Nephron progenitor cell (in vitro differentiated cells): ENCODE data around the gene SPPL2B.
A peak's percentile ranks its signal among the peaks of the same experiment; 100 is the strongest.
"Not testable (repeated sequence)": the region's sequence is repeated elsewhere in the genome, so short reads cannot be mapped to it uniquely, and the experiment has no call there.

Experiments used
- DNase-seq: peaks from one replicate; pipeline ENCODE4 v3.0.0; 2021
- H3K27ac Mint-ChIP-seq: 2 replicates; pipeline ENCODE4 v1.8.0; 2021; ENCODE audit warnings: mild to moderate bottlenecking, moderate library complexity, mixed read lengths
- H3K27me3 Mint-ChIP-seq: 2 replicates; pipeline ENCODE4 v1.8.0; 2021; ENCODE audit warnings: mild to moderate bottlenecking, low read depth, mixed read lengths; ENCODE audit not compliant: poor library complexity
- H3K36me3 Mint-ChIP-seq: 2 replicates; pipeline ENCODE4 v1.8.0; 2021; ENCODE audit warnings: low read depth, mixed read lengths
- H3K4me1 Mint-ChIP-seq: 2 replicates; pipeline ENCODE4 v1.8.0; 2021; ENCODE audit warnings: mixed read lengths
- H3K4me3 Mint-ChIP-seq: 2 replicates; pipeline ENCODE4 v1.8.0; 2021; ENCODE audit warnings: mild to moderate bottlenecking, moderate library complexity, mixed read lengths
- H3K9me3 Mint-ChIP-seq: 2 replicates; pipeline ENCODE4 v1.8.0; 2021; ENCODE audit warnings: mild to moderate bottlenecking, moderate library complexity, mixed read lengths
- TF ChIP-seq, protein P1 (sequence below): fragments of 200-600 bp; sonication (generic); IDR thresholded peaks from 2 replicates; pipeline ENCODE4 v1.5.0; 2021; ENCODE audit warnings: antibody characterized with exemption

SPPL2B gene, protein sequence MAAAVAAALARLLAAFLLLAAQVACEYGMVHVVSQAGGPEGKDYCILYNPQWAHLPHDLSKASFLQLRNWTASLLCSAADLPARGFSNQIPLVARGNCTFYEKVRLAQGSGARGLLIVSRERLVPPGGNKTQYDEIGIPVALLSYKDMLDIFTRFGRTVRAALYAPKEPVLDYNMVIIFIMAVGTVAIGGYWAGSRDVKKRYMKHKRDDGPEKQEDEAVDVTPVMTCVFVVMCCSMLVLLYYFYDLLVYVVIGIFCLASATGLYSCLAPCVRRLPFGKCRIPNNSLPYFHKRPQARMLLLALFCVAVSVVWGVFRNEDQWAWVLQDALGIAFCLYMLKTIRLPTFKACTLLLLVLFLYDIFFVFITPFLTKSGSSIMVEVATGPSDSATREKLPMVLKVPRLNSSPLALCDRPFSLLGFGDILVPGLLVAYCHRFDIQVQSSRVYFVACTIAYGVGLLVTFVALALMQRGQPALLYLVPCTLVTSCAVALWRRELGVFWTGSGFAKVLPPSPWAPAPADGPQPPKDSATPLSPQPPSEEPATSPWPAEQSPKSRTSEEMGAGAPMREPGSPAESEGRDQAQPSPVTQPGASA

DNA sequence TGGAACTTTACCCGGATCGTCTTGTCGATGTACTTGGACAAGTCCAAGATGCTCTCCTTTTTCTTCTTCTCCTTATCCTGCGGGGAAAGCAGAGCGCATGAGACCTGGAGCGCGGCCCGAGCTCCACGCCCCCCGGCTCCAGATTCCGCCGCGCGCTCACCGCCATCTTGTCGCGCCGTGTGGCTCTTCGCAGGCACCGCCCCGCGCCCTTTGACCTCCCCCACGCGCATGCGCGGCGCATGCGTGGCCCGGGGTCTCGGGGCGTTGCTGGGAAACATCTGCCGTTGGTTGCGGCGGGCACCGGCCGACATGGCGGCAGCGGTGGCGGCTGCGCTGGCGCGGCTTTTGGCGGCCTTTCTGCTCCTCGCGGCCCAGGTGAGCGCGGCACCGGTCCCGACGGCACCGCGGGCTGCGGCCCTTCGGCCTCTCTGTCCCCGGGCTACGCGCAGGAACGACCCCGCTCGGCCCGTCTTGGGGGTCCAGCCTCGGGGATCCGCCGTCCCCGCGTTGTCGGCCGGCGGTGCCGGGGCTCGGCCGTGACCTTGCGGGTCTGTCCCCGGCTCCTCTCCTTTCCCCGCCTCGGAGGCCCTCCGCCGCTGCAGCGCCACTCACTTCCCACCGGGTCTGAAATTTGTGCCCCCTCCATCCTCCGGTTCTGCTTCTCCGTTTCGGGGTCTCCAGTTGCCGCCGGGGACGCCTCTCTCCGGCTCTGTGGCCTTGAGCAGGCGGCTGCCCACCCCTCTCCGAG lies at the start of gene SPPL2B, which contains the start of gene LSM7:
TSS of gene SPPL2B (plus strand) at position 284 of the 748 bp plus-strand sequence. CDS start at position 310, 26 bp downstream.
TSS of gene LSM7 (minus strand) at position 186 of the 748 bp plus-strand sequence. CDS start at position 166, 20 bp downstream.
- Mint-ChIP-seq H3K27ac (peak within 1 kb of the TSS; percentile 99), H3K4me1 (peaks cover 89% of the 10 kb centered on the region), H3K27me3 (no peaks in the 10 kb centered on the region), H3K9me3 (no peaks in the 10 kb centered on the region), H3K36me3 (peaks cover 7% of the 10 kb centered on the region), H3K4me3 (peak within 1 kb of the TSS; percentile 100)
- DNase-seq, result peak; percentile 96
- TF ChIP-seq, protein P1, sequence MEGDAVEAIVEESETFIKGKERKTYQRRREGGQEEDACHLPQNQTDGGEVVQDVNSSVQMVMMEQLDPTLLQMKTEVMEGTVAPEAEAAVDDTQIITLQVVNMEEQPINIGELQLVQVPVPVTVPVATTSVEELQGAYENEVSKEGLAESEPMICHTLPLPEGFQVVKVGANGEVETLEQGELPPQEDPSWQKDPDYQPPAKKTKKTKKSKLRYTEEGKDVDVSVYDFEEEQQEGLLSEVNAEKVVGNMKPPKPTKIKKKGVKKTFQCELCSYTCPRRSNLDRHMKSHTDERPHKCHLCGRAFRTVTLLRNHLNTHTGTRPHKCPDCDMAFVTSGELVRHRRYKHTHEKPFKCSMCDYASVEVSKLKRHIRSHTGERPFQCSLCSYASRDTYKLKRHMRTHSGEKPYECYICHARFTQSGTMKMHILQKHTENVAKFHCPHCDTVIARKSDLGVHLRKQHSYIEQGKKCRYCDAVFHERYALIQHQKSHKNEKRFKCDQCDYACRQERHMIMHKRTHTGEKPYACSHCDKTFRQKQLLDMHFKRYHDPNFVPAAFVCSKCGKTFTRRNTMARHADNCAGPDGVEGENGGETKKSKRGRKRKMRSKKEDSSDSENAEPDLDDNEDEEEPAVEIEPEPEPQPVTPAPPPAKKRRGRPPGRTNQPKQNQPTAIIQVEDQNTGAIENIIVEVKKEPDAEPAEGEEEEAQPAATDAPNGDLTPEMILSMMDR, result no peak

DNA sequence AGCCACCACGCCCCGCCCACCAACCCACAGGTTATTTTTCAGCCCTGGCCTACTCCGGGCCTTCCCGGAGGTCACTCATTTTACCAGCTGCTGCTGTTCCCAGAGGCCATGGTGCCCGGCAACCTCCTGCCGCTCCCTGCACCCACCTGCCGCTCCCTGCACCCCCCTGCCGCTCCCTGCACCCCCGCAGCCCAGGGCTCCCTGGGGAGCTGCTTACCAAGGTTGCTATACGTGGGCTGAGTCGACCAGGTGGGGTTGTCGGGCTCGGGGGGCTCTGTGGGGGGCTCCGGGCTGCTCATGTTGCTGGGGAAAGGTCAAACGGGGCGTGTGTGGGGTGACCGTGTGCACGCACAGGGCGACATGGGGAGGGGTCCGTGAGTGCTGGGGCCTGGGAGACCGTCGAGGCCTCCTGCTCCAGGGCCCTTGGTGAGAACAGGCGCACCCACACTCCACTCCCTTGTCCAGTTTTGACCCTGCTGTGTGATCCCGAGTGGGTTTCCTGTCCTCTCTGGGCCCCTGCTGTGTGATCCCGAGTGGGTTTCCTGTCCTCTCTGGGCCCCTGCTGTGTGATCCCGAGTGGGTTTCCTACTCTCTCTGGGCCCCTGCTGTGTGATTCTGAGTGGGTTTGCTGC lies 47.7 kb upstream of the SPPL2B start:
- Mint-ChIP-seq H3K4me1 (peaks cover 9% of the 10 kb centered on the region), H3K4me3 (no peak overlapping the region), H3K27ac (no peak overlapping the region), H3K36me3 (peaks cover 11% of the 10 kb centered on the region), H3K27me3 (peaks cover 58% of the 10 kb centered on the region), H3K9me3 (no peaks in the 10 kb centered on the region)
- no peak for DNase-seq
- TF ChIP-seq, protein P1, result no peak

DNA sequence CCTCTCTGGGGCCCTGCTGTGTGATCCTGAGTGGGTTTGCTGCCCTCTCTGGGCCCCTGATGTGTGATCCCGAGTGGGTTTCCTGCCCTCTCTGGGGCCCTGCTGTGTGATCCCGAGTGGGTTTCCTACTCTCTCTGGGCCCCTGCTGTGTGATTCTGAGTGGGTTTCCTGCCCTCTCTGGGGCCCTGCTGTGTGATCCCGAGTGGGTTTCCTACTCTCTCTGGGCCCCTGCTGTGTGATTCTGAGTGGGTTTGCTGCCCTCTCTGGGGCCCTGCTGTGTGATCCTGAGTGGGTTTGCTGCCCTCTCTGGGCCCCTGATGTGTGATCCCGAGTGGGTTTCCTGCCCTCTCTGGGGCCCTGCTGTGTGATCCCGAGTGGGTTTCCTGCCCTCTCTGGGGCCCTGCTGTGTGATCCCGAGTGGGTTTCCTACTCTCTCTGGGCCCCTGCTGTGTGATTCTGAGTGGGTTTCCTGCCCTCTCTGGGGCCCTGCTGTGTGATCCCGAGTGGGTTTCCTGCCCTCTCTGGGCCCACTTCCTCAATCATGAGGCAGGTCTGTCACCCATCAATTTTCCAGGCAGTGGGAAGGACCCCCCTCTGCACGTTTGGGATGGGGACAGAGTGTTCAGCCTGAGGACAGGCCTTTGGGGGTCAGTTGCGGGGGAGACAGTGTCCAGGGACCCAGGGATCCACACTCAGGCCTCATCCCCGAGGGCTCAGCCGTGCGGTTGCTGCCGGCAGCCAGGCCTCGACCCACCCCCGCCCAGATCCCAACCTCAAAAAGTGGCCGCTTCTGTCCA lies 47.0 kb upstream of the SPPL2B start:
- peaks cover 65% of the 10 kb centered on the region for H3K27me3 Mint-ChIP-seq
- not testable (repeated sequence) for H3K9me3 Mint-ChIP-seq, H3K4me1 Mint-ChIP-seq, H3K27ac Mint-ChIP-seq, DNase-seq
- peak overlapping the region; percentile 52 for H3K4me3 Mint-ChIP-seq
- H3K36me3 Mint-ChIP-seq, result peaks cover 10% of the 10 kb centered on the region

DNA sequence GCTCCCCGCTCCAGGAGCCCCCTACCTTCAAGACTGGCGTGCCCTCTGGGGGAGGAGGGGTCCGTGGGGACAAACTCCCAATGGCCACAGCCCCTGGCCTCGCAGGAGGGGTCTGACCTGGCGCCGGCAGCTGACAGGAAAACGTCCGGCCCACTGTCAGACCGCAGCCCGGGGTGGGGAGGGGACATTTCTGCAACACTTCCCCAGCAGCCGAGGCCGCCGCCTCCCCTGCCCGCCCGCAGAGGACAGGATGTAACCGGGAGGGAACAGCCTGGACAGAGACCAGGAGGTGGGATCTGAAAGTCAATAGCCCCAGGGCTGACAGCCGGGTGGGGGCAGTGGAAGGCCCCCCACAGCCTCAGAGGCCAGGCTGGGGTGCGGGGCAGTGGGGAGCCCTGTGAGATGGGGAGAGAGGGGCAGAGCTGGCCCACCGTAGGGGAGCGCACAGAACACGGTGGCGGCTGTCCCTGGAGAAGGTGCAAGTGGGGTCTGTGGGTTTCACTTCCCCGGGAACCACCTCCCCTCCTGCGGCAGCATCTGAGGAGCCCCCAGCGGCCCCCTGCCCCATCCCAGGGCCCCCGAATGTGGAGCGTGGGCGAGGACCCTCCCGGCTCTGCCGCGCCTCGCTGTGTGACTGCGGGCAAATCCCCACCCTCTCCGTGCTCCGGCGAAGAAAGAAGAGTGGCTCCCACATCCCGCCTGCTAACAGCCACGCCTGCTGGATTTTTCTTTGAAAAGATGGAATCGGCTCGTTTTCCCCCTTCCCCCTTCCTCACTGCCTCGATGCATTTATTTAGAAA lies 46.2 kb upstream of the SPPL2B start, which contains the start of gene PEAK3:
TSS of gene PEAK3 (minus strand) at position 114 of the 800 bp plus-strand sequence. CDS start 1,244 bp downstream, outside the sequence.
- TF ChIP-seq, protein P1, result no peak
- H3K4me3 Mint-ChIP-seq, result peak within 1 kb of the TSS; percentile 55
- H3K4me1 Mint-ChIP-seq, result peaks cover 7% of the 10 kb centered on the region
- no peak within 1 kb of the TSS for H3K27ac Mint-ChIP-seq
- peak; percentile 75 for DNase-seq
- no peaks in the 10 kb centered on the region for H3K9me3 Mint-ChIP-seq
- peaks cover 73% of the 10 kb centered on the region for H3K27me3 Mint-ChIP-seq
- peaks cover 2% of the 10 kb centered on the region for H3K36me3 Mint-ChIP-seq

DNA sequence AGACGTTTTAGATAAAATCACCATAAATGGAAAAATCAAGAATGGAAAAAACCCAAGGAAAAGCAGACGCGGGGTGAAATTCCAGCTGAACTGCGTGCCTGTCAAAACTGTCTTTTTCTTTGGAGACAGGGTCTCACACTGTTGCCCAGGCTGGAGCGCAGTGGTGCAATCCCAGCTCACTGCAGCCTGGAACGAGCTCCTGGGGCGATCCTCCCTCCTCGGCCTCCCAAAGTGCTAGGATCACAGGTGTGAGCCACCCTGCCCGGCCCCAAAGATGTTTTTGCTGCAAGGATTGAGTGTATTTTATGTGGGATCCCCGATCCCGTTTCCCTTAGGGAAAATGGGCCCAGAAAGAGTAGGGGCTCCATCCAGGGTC lies 45.6 kb upstream of the SPPL2B start:
- H3K9me3 Mint-ChIP-seq, result no peaks in the 10 kb centered on the region
- TF ChIP-seq, protein P1, result no peak
- H3K4me1 Mint-ChIP-seq, result peaks cover 4% of the 10 kb centered on the region
- H3K4me3 Mint-ChIP-seq, result peak overlapping the region; percentile 55
- no peak for DNase-seq
- H3K27ac Mint-ChIP-seq, result no peak overlapping the region
- no peaks in the 10 kb centered on the region for H3K36me3 Mint-ChIP-seq
- H3K27me3 Mint-ChIP-seq, result peaks cover 79% of the 10 kb centered on the region
